HepG2 (cell line): ENCODE results near the gene ANTKMT. TPM values are rescaled to one million over a fixed set of nuclear protein-coding genes. Genes with fewer than 3 reads are reported as not detected.

ENCODE experiments used
- ATAC-seq: fragments of 200-7000 bp; cut with Tn5 transposase; 3 replicates; pipeline ENCODE4 v1.9.1; 2020; ENCODE audit warnings: mild to moderate bottlenecking, moderate library complexity
- BruUV-seq: library from RNA; stranded (reverse); fragments of 400-500 nt; replicated peaks from 2 replicates; lab custom pipeline; 2021; lab: Mats Ljungman, UMichigan
- CTCF ChIA-PET: fragments of 300-600 bp; formaldehyde crosslinking; extraction: SDS; loops from one replicate; lab custom pipeline; 2021; ENCODE audit warnings: low total read pairs, inconsistent platforms, low intra/inter-chr PET ratio; lab: Yijun Ruan, JAX
- POLR2A ChIA-PET: fragments of 350-600 bp; sonication (Branson Sonifier 250); formaldehyde crosslinking; loops from one replicate; lab custom pipeline; 2020; ENCODE audit warnings: antibody characterized with exemption, inconsistent platforms; lab: Yijun Ruan, JAX
- DNase-seq: peaks from one replicate; pipeline ENCODE4 v3.0.0-alpha.2; 2015; ENCODE audit warnings: low spot score
- FAIRE-seq: peaks from 3 replicates; lab custom pipeline; 2011; peaks lifted over from hg19 to GRCh38; lab: Jason Lieb, UNC
- H2AFZ ChIP-seq: one replicate; pipeline ENCODE4 v1.6.1; 2011; ENCODE audit warnings: low read length, inconsistent platforms
- H3K27ac ChIP-seq: fragments of 300-600 bp; 3 replicates; pipeline ENCODE4 v1.8.0; 2011; ENCODE audit warnings: mixed run types, mild to moderate bottlenecking, mixed read lengths, low read length, inconsistent platforms; ENCODE audit not compliant: insufficient read depth; ENCODE audit errors: extremely low read length
- H3K27me3 ChIP-seq, 2 experiments: fragments of 200-600 bp in 1 of 2; 2 replicates in 1 of 2; 3 replicates in 1 of 2; pipeline versions ENCODE4 v1.6.0 to v1.8.0; 2011; ENCODE audit warnings: low read length in 2 of 2, mild to moderate bottlenecking in 2 of 2, moderate library complexity in 2 of 2, inconsistent platforms in 1 of 2; ENCODE audit not compliant: insufficient read depth in 2 of 2, control insufficient read depth in 1 of 2
- H3K36me3 ChIP-seq, 2 experiments: fragments of 200-600 bp in 1 of 2; replicated peaks in 1 of 2; 2 replicates in 1 of 2; 3 replicates in 1 of 2; pipeline versions ENCODE4 v1.5.1 to v1.8.0; 2011; ENCODE audit warnings: low read length in 2 of 2, inconsistent platforms in 1 of 2; ENCODE audit not compliant: insufficient read depth in 2 of 2, control insufficient read depth in 1 of 2
- H3K4me1 ChIP-seq: 2 replicates; pipeline ENCODE4 v1.5.1; 2012; ENCODE audit warnings: low read length, inconsistent platforms; ENCODE audit not compliant: insufficient read depth
- H3K4me2 ChIP-seq: 2 replicates; pipeline ENCODE4 v1.6.0; 2011; ENCODE audit warnings: low read depth, low read length, inconsistent platforms
- H3K4me3 ChIP-seq, 3 experiments: fragments of 200-600 bp in 1 of 3; sonication (generic), shearing (Covaris generic) in 1 of 3; replicated peaks in 1 of 3; 2 replicates each; pipeline ENCODE4 v1.5.1; 2011 to 2016; ENCODE audit warnings: low read length in 3 of 3, inconsistent platforms in 2 of 3, low read depth in 2 of 3, mild to moderate bottlenecking in 2 of 3, control low read depth in 1 of 3, mixed read lengths in 1 of 3; ENCODE audit not compliant: insufficient read depth in 1 of 3
- H3K79me2 ChIP-seq: one replicate; pipeline ENCODE4 v1.6.1; 2011; ENCODE audit warnings: low read length, inconsistent platforms; ENCODE audit not compliant: insufficient read depth
- H3K9ac ChIP-seq: 2 replicates; pipeline ENCODE4 v1.6.0; 2011; ENCODE audit warnings: mild to moderate bottlenecking, low read depth, low read length, inconsistent platforms; ENCODE audit not compliant: insufficient read depth
- H3K9me3 ChIP-seq: 2 replicates; pipeline ENCODE4 v1.5.1; 2012; ENCODE audit warnings: mild to moderate bottlenecking, low read length
- H4K20me1 ChIP-seq: 2 replicates; pipeline ENCODE4 v1.6.0; 2011; ENCODE audit warnings: inconsistent platforms, mild to moderate bottlenecking, low read length, moderate library complexity; ENCODE audit not compliant: insufficient read depth
- CBX2 ChIP-seq, 2 experiments: fragments of 200-600 bp in 1 of 2; sonication (generic); formaldehyde crosslinking in 1 of 2; IDR thresholded peaks; 2 replicates each; pipeline versions ENCODE4 v1.7.0 to v1.8.1; 2018 to 2022; ENCODE audit warnings: low read depth in 2 of 2, low read length in 1 of 2, mild to moderate bottlenecking in 1 of 2, missing genetic modification reagents in 1 of 2
- HMG20A ChIP-seq: IDR thresholded peaks from 2 replicates; pipeline ENCODE4 v1.6.1; 2016; ENCODE audit warnings: borderline replicate concordance
- HNRNPL ChIP-seq: fragments of 200-400 bp; formaldehyde crosslinking; IDR thresholded peaks from 2 replicates; pipeline ENCODE4 v1.6.1; 2017; ENCODE audit warnings: mild to moderate bottlenecking, low read depth, low read length
- JUND ChIP-seq: sonication (generic); formaldehyde crosslinking; IDR thresholded peaks from 2 replicates; pipeline ENCODE4 v1.8.0; 2022; ENCODE audit warnings: mild to moderate bottlenecking, missing genetic modification reagents
- KLF9 ChIP-seq: IDR thresholded peaks from 2 replicates; pipeline ENCODE4 v1.6.1; 2016; ENCODE audit warnings: low read depth
- KMT2B ChIP-seq: IDR thresholded peaks from 2 replicates; pipeline ENCODE4 v1.6.1; 2016; ENCODE audit warnings: missing genetic modification reagents, missing compliant biosample characterization
- MIER3 ChIP-seq: IDR thresholded peaks from 2 replicates; pipeline ENCODE4 v1.6.1; 2016; ENCODE audit warnings: missing compliant biosample characterization, borderline replicate concordance
- MZF1 ChIP-seq: sonication (generic); formaldehyde crosslinking; IDR thresholded peaks from 2 replicates; pipeline ENCODE4 v1.8.1; 2023; ENCODE audit warnings: mild to moderate bottlenecking, missing genetic modification reagents, borderline replicate concordance
- NFYC ChIP-seq: IDR thresholded peaks from 2 replicates; pipeline ENCODE4 v1.6.1; 2016; ENCODE audit warnings: missing genetic modification reagents, missing compliant biosample characterization
- PAXIP1 ChIP-seq: sonication (generic); formaldehyde crosslinking; conservative IDR thresholded peaks from 2 replicates; pipeline ENCODE4 v1.4.0; 2020; ENCODE audit warnings: mild to moderate bottlenecking, missing genetic modification reagents, moderate library complexity
- SPEN ChIP-seq: sonication (generic); formaldehyde crosslinking; IDR thresholded peaks from 2 replicates; pipeline ENCODE4 v1.5.1; 2020; ENCODE audit warnings: low read depth, mild to moderate bottlenecking, missing genetic modification reagents
- U2AF1 ChIP-seq: fragments of 200-400 bp; formaldehyde crosslinking; optimal IDR thresholded peaks from 2 replicates; pipeline ENCODE3; 2017; ENCODE audit warnings: mild to moderate bottlenecking, low read depth, low read length
- ZC3H4 ChIP-seq: sonication (generic); formaldehyde crosslinking; IDR thresholded peaks from 2 replicates; pipeline ENCODE4 v1.4.0; 2020; ENCODE audit warnings: missing genetic modification reagents, borderline replicate concordance
- ZNF496 ChIP-seq: sonication (generic); formaldehyde crosslinking; IDR thresholded peaks from 2 replicates; pipeline ENCODE4 v1.8.1; 2023; ENCODE audit warnings: mild to moderate bottlenecking, moderate library complexity, missing genetic modification reagents; ENCODE audit not compliant: insufficient replicate concordance
- ZNF549 ChIP-seq: sonication (generic); formaldehyde crosslinking; IDR thresholded peaks from 2 replicates; pipeline ENCODE4 v1.5.0; 2020; ENCODE audit warnings: missing genetic modification reagents
- ZNF569 ChIP-seq: sonication (generic); formaldehyde crosslinking; IDR thresholded peaks from 2 replicates; pipeline ENCODE4 v1.5.0; 2020; ENCODE audit warnings: mild to moderate bottlenecking, missing genetic modification reagents, moderate library complexity, borderline replicate concordance
- ZNF768 ChIP-seq: sonication (generic); formaldehyde crosslinking; IDR thresholded peaks from 2 replicates; pipeline ENCODE4 v1.4.0; 2020; ENCODE audit warnings: missing genetic modification reagents
- WGBS: methylation state at CpG from one replicate; pipeline ENCODE4 v1.1.6; 2017; ENCODE audit warnings: low lambda C conversion rate; 5-methylcytosine and 5-hydroxymethylcytosine counted together
- in situ Hi-C: cut with HindIII; loops from 2 replicates; pipeline ENCODE4 v1.10.0; 2017; ENCODE audit warnings: low pct_unique_long_range_greater_than_20kb; ENCODE audit not compliant: extremely low pct_ligation_motif_present
- intact Hi-C: fragments of 100-400 bp; cut with micrococcal nuclease; formaldehyde crosslinking; loops from one replicate; pipeline ENCODE4 v1.10.0; 2022; ENCODE audit not compliant: unreplicated experiment
- polyA plus RNA-seq, 8 experiments: library from polyadenylated mRNA; depleted of rRNA in 3 of 8; stranded (reverse) in 7 of 8; unstranded in 1 of 8; fragments of >200 nt; fragmentation: Illumina TruSeq in 4 of 8; extraction: Trizol in 4 of 8; gene quantifications; 2 replicates each; pipeline versions ENCODE4 v1.2.1 to v1.2.3, GENCODE V29; 2011 to 2016; ENCODE audit warnings: low read depth in 4 of 8, missing spikeins in 1 of 8, mixed read lengths in 1 of 8; ENCODE audit not compliant: insufficient read depth in 1 of 8
- total RNA-seq, 5 experiments: library from RNA; depleted of rRNA; stranded (reverse); fragments of >200 nt; fragmentation: Illumina TruSeq; extraction: Trizol; gene quantifications; 2 replicates each; pipeline ENCODE4 v1.2.3, GENCODE V29; 2016; ENCODE audit warnings: low read depth in 1 of 5

ANTKMT gene
- total and polyA plus RNA-seq, 2 of the 13 experiments (the other 11 are each of a cell fraction or from before 2014, with no cell fraction given): 7.5 to 47.8 TPM

- Histone ChIP-seq H3K36me3 (no peaks in the 10 kb centered on the region), H3K27me3 (peaks cover 3 to 8% of the 10 kb centered on the region in 2 experiments; a peak in 4 of 5 replicates)
These were observed 43.3 kb downstream of the ANTKMT start for GRCh38 chr16:764184-764750.

GRCh38 chr16:764848-765487, 44.0 kb downstream of the ANTKMT start:
- H4K20me1 ChIP-seq: no peaks in the 10 kb centered on the region
- intact Hi-C loops: no loop called here
- no peaks in the 10 kb centered on the region for H3K36me3 ChIP-seq
- 79% methylated on average over 21 of the region's 38 CpGs for WGBS
- FAIRE-seq (no peak), DNase-seq (no peak), ATAC-seq (no peak)
- H3K4me3 ChIP-seq: no peak overlapping the region
- peaks cover 27% of the 10 kb centered on the region for H3K4me1 ChIP-seq
- in situ Hi-C loops: no loop called here
- no peak overlapping the region for H2AFZ ChIP-seq
- H3K27me3 ChIP-seq: peaks cover 2 to 4% of the 10 kb centered on the region in 2 experiments; a peak in 4 of 5 replicates
- ChIA-PET CTCF (no interaction called here), POLR2A (no interaction called here)
- no peaks in the 10 kb centered on the region for H3K9me3 ChIP-seq
- no peak overlapping the region for H3K9ac ChIP-seq
- no peaks in the 10 kb centered on the region for H3K79me2 ChIP-seq
- H3K27ac ChIP-seq: no peak overlapping the region
- BruUV-seq: no TSS peak
- H3K4me2 ChIP-seq: no peak overlapping the region
- TF ChIP-seq U2AF1 (no peak), ZNF496 (no peak), ZNF549 (CRISPR knock-in tag) (no peak), KLF9 (no peak), ZNF768 (CRISPR knock-in tag) (no peak), MZF1 (CRISPR knock-in tag) (no peak), PAXIP1 (CRISPR knock-in tag) (no peak), NFYC (CRISPR knock-in tag) (no peak), SPEN (CRISPR knock-in tag) (no peak), ZNF569 (CRISPR knock-in tag) (no peak), MIER3 (no peak), KMT2B (no peak), ZC3H4 (CRISPR knock-in tag) (no peak), CBX2 (IDR thresholded peaks at IDR 0.05; ENCODE audit: low read depth, low read length) (no peak), CBX2 (CRISPR knock-in tag; IDR thresholded peaks at IDR 0.05; ENCODE audit: low read depth) (no peak)

More at GRCh38 chr16:764184-764750, 43.3 kb downstream of the ANTKMT start:
- no peak overlapping the region for H3K27ac ChIP-seq
- POLR2A ChIA-PET: no interaction called here
- CTCF ChIA-PET: no interaction called here
- no peak for FAIRE-seq
- intact Hi-C loops: no loop called here
- no TSS peak for BruUV-seq
- peaks cover 32% of the 10 kb centered on the region for H3K4me1 ChIP-seq
- WGBS: 61% methylated on average over 12 of the region's 20 CpGs
- no peak overlapping the region for H3K4me3 ChIP-seq
- H4K20me1 ChIP-seq: no peaks in the 10 kb centered on the region
- no peaks in the 10 kb centered on the region for H3K79me2 ChIP-seq
- H3K4me2 ChIP-seq: no peak overlapping the region
- no peak for ATAC-seq
- in situ Hi-C loops: no loop called here
- TF ChIP-seq HMG20A (CRISPR knock-in tag) (no peak), JUND (CRISPR knock-in tag) (no peak), HNRNPL (0 out of 2 replicates have a peak, but pooled peaks have one; percentile 23)
- TF ChIP-seq, all 625 proteins: peak for 1
- no peaks in the 10 kb centered on the region for H3K9me3 ChIP-seq
- DNase-seq: no peak
- H3K9ac ChIP-seq: no peak overlapping the region
- no peak overlapping the region for H2AFZ ChIP-seq
